ENCODE measurements around the gene TTLL3. TPM values are rescaled to one million over a fixed set of nuclear protein-coding genes. Genes with fewer than 3 reads are reported as not detected.
"Not testable (repeated sequence)": the region's sequence is repeated elsewhere in the genome, so short reads cannot be mapped to it uniquely, and the experiment has no call there.

Gene TTLL3
- total RNA-seq, 1 donor from 2014 or later: 18.8 TPM

DNA sequence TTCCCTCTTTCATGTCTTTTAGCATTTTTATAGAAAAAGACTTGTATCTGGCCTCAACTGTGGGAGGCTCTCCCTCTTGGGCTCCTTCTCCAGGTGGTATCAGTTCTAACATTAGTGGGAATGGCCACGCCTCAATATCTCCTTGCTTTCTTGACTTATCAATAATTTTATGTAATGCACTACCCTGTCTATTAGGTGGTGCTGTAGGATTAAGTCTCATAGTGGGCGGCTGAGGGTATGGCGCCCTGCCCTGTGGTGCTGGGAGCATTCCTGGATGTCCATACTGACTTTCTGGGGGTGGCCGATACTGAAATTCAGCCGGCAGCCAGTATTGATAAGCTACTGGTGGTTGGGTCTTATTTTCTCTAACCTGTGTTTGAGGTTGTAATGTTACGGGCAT, 42.5 kb downstream of the TTLL3 start:
- TF ChIP-seq CTCF (IDR thresholded peaks at IDR 0.05; ENCODE audit: insufficient read depth, low read length, poor library complexity, severe bottlenecking): no peak
- no peaks in the 10 kb centered on the region for H3K36me3 ChIP-seq (ENCODE audit: control insufficient read depth, insufficient read depth, low read length)

GRCh38 chr3:9854291-9854940, 44.4 kb downstream of the TTLL3 start:
- not testable (repeated sequence) for H3K27me3 ChIP-seq (ENCODE audit: control insufficient read depth, insufficient read depth, low read length); H3K4me3 ChIP-seq (ENCODE audit: low read depth, low read length); DNase-seq (ENCODE audit: low read depth); H3K36me3 ChIP-seq (ENCODE audit: control insufficient read depth, insufficient read depth, low read length)

More for the DNA sequence above, 42.5 kb downstream of the TTLL3 start:
- no peak overlapping the region for H3K4me3 ChIP-seq (ENCODE audit: low read depth, low read length)
- no peak for DNase-seq (ENCODE audit: low read depth)
- no peaks in the 10 kb centered on the region for H3K27me3 ChIP-seq (ENCODE audit: control insufficient read depth, insufficient read depth, low read length)

GRCh38 chr3:9855594-9855993, 45.5 kb downstream of the TTLL3 start:
- no peak for TF ChIP-seq CTCF (IDR thresholded peaks at IDR 0.05; ENCODE audit: insufficient read depth, low read length, poor library complexity, severe bottlenecking)
- DNase-seq (ENCODE audit: low read depth): no peak
- Histone ChIP-seq H3K27me3 (ENCODE audit: control insufficient read depth, insufficient read depth, low read length) (no peaks in the 10 kb centered on the region), H3K36me3 (ENCODE audit: control insufficient read depth, insufficient read depth, low read length) (no peaks in the 10 kb centered on the region), H3K4me3 (ENCODE audit: low read depth, low read length) (no peak overlapping the region)

DNA sequence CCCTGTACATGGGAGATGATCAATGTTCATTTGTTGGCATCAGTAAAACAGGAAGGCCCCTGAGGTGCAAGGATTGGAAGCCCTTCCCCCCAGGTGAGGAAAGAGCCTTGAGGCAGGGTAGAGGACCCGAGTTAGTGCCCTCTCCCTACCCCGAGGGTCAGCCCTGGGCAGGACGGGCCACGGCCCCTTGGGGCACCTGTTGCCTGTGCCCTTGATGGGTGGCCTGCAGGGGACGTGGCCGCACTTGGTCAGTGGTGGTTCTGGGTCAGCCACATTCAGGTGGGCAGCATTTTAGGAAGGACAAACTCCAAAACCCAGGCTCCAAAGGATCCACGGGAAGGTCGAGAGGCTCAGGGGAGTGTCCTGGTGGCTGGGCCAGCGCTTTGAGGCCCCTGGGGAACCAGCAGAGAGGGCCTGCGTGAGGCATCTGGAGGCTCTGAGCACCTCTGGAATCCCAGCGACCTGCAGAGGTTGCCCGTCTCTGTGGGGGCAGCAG, 49.5 kb downstream of the TTLL3 start:
- Histone ChIP-seq H3K36me3 (ENCODE audit: control insufficient read depth, insufficient read depth, low read length) (no peaks in the 10 kb centered on the region), H3K4me3 (ENCODE audit: low read depth, low read length) (no peak overlapping the region), H3K27me3 (ENCODE audit: control insufficient read depth, insufficient read depth, low read length) (no peaks in the 10 kb centered on the region)
- TF ChIP-seq CTCF (IDR thresholded peaks at IDR 0.05; ENCODE audit: insufficient read depth, low read length, poor library complexity, severe bottlenecking): no peak
- DNase-seq (ENCODE audit: low read depth): no peak

- no peak for DNase-seq (ENCODE audit: low read depth)
- no peak for TF ChIP-seq CTCF (IDR thresholded peaks at IDR 0.05; ENCODE audit: insufficient read depth, low read length, poor library complexity, severe bottlenecking)
- no peaks in the 10 kb centered on the region for H3K36me3 ChIP-seq (ENCODE audit: control insufficient read depth, insufficient read depth, low read length)
- no peak overlapping the region for H3K4me3 ChIP-seq (ENCODE audit: low read depth, low read length)
- no peaks in the 10 kb centered on the region for H3K27me3 ChIP-seq (ENCODE audit: control insufficient read depth, insufficient read depth, low read length)
Measured at GRCh38 chr3:9861201-9861600, 51.1 kb downstream of the TTLL3 start.

DNA sequence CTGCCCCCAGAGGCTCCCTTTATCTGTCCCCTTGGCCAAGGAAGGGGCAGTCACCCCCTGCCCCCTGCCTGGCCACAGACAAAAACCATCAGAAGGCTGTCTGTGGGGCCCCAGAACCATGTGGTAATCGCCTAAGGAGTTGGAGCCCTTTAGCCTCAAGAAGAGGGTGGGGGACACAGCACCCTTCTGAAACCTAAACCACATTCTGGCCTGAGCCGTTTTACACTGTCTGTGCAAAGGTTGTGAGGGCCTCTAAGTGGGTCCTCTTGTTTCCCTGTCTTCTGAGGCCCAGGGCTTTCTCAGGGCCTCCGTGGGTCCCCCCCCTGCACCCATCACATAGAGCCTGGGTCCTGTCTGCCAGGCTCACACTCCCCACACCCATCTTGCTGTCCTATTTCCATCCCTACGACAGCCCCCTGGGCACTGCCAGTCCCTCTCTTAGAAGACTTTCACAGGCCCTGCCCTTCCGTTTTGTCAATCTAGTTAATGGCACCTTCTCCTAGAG, 51.6 kb downstream of the TTLL3 start:
- Histone ChIP-seq H3K36me3 (ENCODE audit: control insufficient read depth, insufficient read depth, low read length) (no peaks in the 10 kb centered on the region), H3K27me3 (ENCODE audit: control insufficient read depth, insufficient read depth, low read length) (no peaks in the 10 kb centered on the region), H3K4me3 (ENCODE audit: low read depth, low read length) (no peak overlapping the region)
- TF ChIP-seq CTCF (IDR thresholded peaks at IDR 0.05; ENCODE audit: insufficient read depth, low read length, poor library complexity, severe bottlenecking): no peak
- DNase-seq (ENCODE audit: low read depth): no peak

Measured in kidney epithelial cell (primary cell).